ENCODE results near the gene DBET.

GRCh38 chr4:190017357-190018200 is 46.7 kb upstream of the DBET start:
- TF ChIP-seq FOXM1 (IDR thresholded peaks at IDR 0.05; ENCODE audit: borderline replicate concordance, low read depth) (no peak), TAF1 (IDR thresholded peaks at IDR 0.05; ENCODE audit: low read depth) (no peak), EP300 (IDR thresholded peaks at IDR 0.05; ENCODE audit: borderline replicate concordance) (no peak), EGR1 (IDR thresholded peaks at IDR 0.05) (no peak), TEAD4 (IDR thresholded peaks at IDR 0.05) (no peak)
- TF ChIP-seq, protein P1, sequence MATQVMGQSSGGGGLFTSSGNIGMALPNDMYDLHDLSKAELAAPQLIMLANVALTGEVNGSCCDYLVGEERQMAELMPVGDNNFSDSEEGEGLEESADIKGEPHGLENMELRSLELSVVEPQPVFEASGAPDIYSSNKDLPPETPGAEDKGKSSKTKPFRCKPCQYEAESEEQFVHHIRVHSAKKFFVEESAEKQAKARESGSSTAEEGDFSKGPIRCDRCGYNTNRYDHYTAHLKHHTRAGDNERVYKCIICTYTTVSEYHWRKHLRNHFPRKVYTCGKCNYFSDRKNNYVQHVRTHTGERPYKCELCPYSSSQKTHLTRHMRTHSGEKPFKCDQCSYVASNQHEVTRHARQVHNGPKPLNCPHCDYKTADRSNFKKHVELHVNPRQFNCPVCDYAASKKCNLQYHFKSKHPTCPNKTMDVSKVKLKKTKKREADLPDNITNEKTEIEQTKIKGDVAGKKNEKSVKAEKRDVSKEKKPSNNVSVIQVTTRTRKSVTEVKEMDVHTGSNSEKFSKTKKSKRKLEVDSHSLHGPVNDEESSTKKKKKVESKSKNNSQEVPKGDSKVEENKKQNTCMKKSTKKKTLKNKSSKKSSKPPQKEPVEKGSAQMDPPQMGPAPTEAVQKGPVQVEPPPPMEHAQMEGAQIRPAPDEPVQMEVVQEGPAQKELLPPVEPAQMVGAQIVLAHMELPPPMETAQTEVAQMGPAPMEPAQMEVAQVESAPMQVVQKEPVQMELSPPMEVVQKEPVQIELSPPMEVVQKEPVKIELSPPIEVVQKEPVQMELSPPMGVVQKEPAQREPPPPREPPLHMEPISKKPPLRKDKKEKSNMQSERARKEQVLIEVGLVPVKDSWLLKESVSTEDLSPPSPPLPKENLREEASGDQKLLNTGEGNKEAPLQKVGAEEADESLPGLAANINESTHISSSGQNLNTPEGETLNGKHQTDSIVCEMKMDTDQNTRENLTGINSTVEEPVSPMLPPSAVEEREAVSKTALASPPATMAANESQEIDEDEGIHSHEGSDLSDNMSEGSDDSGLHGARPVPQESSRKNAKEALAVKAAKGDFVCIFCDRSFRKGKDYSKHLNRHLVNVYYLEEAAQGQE (IDR thresholded peaks at IDR 0.05; ENCODE audit: low read depth): no peak
- TF ChIP-seq, protein P2, sequence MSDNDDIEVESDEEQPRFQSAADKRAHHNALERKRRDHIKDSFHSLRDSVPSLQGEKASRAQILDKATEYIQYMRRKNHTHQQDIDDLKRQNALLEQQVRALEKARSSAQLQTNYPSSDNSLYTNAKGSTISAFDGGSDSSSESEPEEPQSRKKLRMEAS (IDR thresholded peaks at IDR 0.05): no peak

Measured in Ishikawa (cell line).